Activated B cell treated with CpG ODN at 0.5 μM for 24 hours (primary cell): ENCODE data around the gene MS4A6E. TPM values are rescaled to one million over a fixed set of nuclear protein-coding genes. Genes with fewer than 3 reads are reported as not detected.

Source experiments
- ATAC-seq: fragments of 200-7000 bp; cut with Tn5 transposase; one replicate; pipeline ENCODE4 v1.10.0; 2021; ENCODE audit warnings: low read depth, mild to moderate bottlenecking, moderate library complexity
- CTCF ChIA-PET: fragments of 350-600 bp; sonication (Branson Sonifier 250); formaldehyde crosslinking; loops from one replicate; lab custom pipeline; 2021; ENCODE audit warnings: antibody characterized with exemption; lab: Charles Lee
- POLR2A ChIA-PET: fragments of 350-600 bp; sonication (Branson Sonifier 250); formaldehyde crosslinking; loops from one replicate; lab custom pipeline; 2021; ENCODE audit warnings: antibody characterized with exemption; lab: Charles Lee
- DNase-seq: peaks from one replicate; pipeline ENCODE4 v3.0.0; 2022
- H3K27ac Mint-ChIP-seq: one replicate; pipeline ENCODE4 v1.8.0; 2020; ENCODE audit warnings: mixed read lengths
- H3K27me3 Mint-ChIP-seq: one replicate; pipeline ENCODE4 v1.8.0; 2021; ENCODE audit warnings: mixed read lengths
- H3K36me3 Mint-ChIP-seq: one replicate; pipeline ENCODE4 v1.8.0; 2021; ENCODE audit warnings: low read depth, mixed read lengths
- H3K4me1 Mint-ChIP-seq: one replicate; pipeline ENCODE4 v1.8.0; 2021; ENCODE audit warnings: mixed read lengths
- H3K4me3 Mint-ChIP-seq: one replicate; pipeline ENCODE4 v1.8.0; 2020; ENCODE audit warnings: mild to moderate bottlenecking, mixed read lengths
- H3K9me3 Mint-ChIP-seq: one replicate; pipeline ENCODE4 v1.8.0; 2020; ENCODE audit warnings: mixed read lengths
- CTCF ChIP-seq: fragments of 200-600 bp; IDR thresholded peaks from one replicate; pipeline ENCODE4 v1.8.0; 2022; ENCODE audit warnings: antibody characterized with exemption, mild to moderate bottlenecking
- intact Hi-C: fragments of 100-400 bp; cut with micrococcal nuclease; formaldehyde crosslinking; loops from one replicate; pipeline ENCODE4 v1.15.1; 2024
- total RNA-seq: library from RNA; stranded (reverse); gene quantifications from 2 replicates; pipeline ENCODE4 v1.2.3, GENCODE V29; 2022

The MS4A6E gene
- total RNA-seq, 1 donor from 2014 or later: not detected

- H3K27ac Mint-ChIP-seq: no peak overlapping the region
- ATAC-seq (no peak), DNase-seq (no peak)
- ChIA-PET CTCF (interaction anchor here (0.7 to 8.6 kb wide), 8 partner anchors 9 to 276 kb away, joined by 3 to 125 read pairs (median 28); no protein-coding TSS in a partner anchor), POLR2A (no interaction called here)
- no peak for TF ChIP-seq CTCF
- intact Hi-C loops: loop anchor here (1.0 to 10.0 kb wide), 4 partner anchors 36 to 518 kb away; no protein-coding TSS in a partner anchor
- peaks cover 24% of the 10 kb centered on the region for H3K4me1 Mint-ChIP-seq
- no peaks in the 10 kb centered on the region for H3K27me3 Mint-ChIP-seq
- H3K9me3 Mint-ChIP-seq: no peaks in the 10 kb centered on the region
- no peak overlapping the region for H3K4me3 Mint-ChIP-seq
- no peaks in the 10 kb centered on the region for H3K36me3 Mint-ChIP-seq
Measured at GRCh38 chr11:60343094-60343704, 16.1 kb downstream of the MS4A6E start.

GRCh38 chr11:60344146-60344545 lies 17.1 kb downstream of the MS4A6E start:
- intact Hi-C loops: loop anchor here (5.0 to 10.0 kb wide), 2 partner anchors 37 to 519 kb away; no protein-coding TSS in a partner anchor

GRCh38 chr11:60345489-60345888 lies 18.4 kb downstream of the MS4A6E start:
- ATAC-seq (peak; percentile 56), DNase-seq (no peak)
- CTCF ChIA-PET: interaction anchor here (0.8 to 8.6 kb wide), 24 partner anchors 11 to 418 kb away, joined by 3 to 125 read pairs (median 5); partner anchors contain the start of gene MS4A1
- POLR2A ChIA-PET: interaction anchor here (0.5 to 1.2 kb wide), 5 partner anchors 18 to 224 kb away, joined by 3 to 4 read pairs (median 4); no protein-coding TSS in a partner anchor
- H3K27ac Mint-ChIP-seq: no peak overlapping the region
- intact Hi-C loops: loop anchor here (1.0 to 10.0 kb wide), 3 partner anchors 80 to 521 kb away; no protein-coding TSS in a partner anchor
- H3K27me3 Mint-ChIP-seq: no peaks in the 10 kb centered on the region
- no peaks in the 10 kb centered on the region for H3K36me3 Mint-ChIP-seq
- no peak overlapping the region for H3K4me3 Mint-ChIP-seq
- no peaks in the 10 kb centered on the region for H3K9me3 Mint-ChIP-seq
- TF ChIP-seq CTCF: no peak
- peaks cover 35% of the 10 kb centered on the region for H3K4me1 Mint-ChIP-seq

More at GRCh38 chr11:60344146-60344545, 17.1 kb downstream of the MS4A6E start:
- H3K9me3 Mint-ChIP-seq: no peaks in the 10 kb centered on the region
- DNase-seq (no peak), ATAC-seq (no peak)
- peaks cover 26% of the 10 kb centered on the region for H3K4me1 Mint-ChIP-seq
- no peak overlapping the region for H3K4me3 Mint-ChIP-seq
- no peak for TF ChIP-seq CTCF
- no peaks in the 10 kb centered on the region for H3K27me3 Mint-ChIP-seq
- no peak overlapping the region for H3K27ac Mint-ChIP-seq
- POLR2A ChIA-PET: interaction anchor here (0.6 kb wide), 1 partner anchor 762 kb away, joined by 7 read pairs; no protein-coding TSS in a partner anchor
- CTCF ChIA-PET: interaction anchor here (1.1 to 8.6 kb wide), 11 partner anchors 10 to 275 kb away, joined by 3 to 125 read pairs (median 12); no protein-coding TSS in a partner anchor
- H3K36me3 Mint-ChIP-seq: no peaks in the 10 kb centered on the region

- ChIA-PET CTCF (interaction anchor here (0.9 to 8.6 kb wide), 17 partner anchors 13 to 416 kb away, joined by 3 to 125 read pairs (median 11); partner anchors contain the start of gene MS4A15), POLR2A (interaction anchor here (1.9 to 3.0 kb wide), 2 partner anchors 16 to 109 kb away, joined by 6 to 13 read pairs; partner anchors contain the start of gene MS4A1)
- H3K4me3 Mint-ChIP-seq: no peak overlapping the region
- TF ChIP-seq CTCF: no peak
- DNase-seq: no peak
- ATAC-seq: peak; percentile 67
- H3K36me3 Mint-ChIP-seq: no peaks in the 10 kb centered on the region
- H3K9me3 Mint-ChIP-seq: no peaks in the 10 kb centered on the region
- H3K4me1 Mint-ChIP-seq: peaks cover 35% of the 10 kb centered on the region
- no peaks in the 10 kb centered on the region for H3K27me3 Mint-ChIP-seq
- intact Hi-C loops: loop anchor here (1.0 to 10.0 kb wide), 4 partner anchors 14 to 522 kb away; no protein-coding TSS in a partner anchor
- H3K27ac Mint-ChIP-seq: no peak overlapping the region
Measured at GRCh38 chr11:60347084-60347797, 20.2 kb downstream of the MS4A6E start.
